GM19397 (cell line): ENCODE results near the gene HSD17B4.
"Not testable (repeated sequence)": the region's sequence is repeated elsewhere in the genome, so short reads cannot be mapped to it uniquely, and the experiment has no call there.

ENCODE experiments used
- ATAC-seq: cut with Tn5 transposase; IDR thresholded peaks from one replicate; pipeline ENCODE4 v1.9.1; 2021; ENCODE audit warnings: mild to moderate bottlenecking, moderate library complexity; ENCODE audit not compliant: unreplicated experiment

The HSD17B4 gene

GRCh38 chr5:119452373-119453039 is at the start of gene HSD17B4:
TSS of gene HSD17B4 (plus strand) at chr5:119452497. CDS start at chr5:119452576, 79 bp downstream.
- peak; percentile 98 for ATAC-seq

GRCh38 chr5:119402555-119402954 is 49.7 kb upstream of the HSD17B4 start:
- ATAC-seq, result no peak

DNA sequence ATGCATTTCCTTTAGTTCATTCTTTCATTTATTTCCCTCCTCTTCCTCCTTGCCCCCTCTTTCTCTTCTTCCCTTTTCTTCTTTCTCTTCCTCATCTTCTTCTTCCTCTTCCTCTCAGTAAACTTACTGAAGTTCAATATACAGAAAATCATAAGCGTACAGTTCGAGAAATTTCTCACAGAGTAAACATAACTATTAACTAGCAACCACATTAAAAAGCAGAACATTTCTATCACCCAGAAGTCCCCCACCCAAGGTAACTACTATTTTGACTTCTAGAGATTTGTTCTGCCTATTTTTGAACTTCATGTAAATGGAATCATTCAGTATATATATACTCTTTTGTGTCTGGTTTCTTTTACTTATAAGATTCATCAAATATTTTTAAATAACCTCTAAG is 48.3 kb upstream of the HSD17B4 start:
- ATAC-seq, result no peak

DNA sequence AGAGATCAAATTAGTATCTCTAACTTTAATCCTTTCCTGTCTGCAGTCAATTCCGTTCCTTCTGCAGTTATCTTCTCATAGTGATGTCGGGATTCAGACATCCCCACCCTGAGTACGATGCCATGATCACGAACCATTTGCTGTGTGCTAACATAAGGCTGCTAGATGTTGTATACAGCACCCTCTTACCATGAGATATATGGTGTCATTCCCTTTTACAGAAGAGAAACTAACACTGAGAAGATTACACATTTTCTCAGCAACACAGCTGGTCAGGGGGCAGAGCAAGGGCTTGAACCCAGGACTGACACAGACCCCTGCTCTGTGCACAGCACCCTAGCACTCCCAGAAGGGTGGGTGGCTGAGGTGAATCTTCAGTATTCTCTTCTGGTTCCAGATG is 46.9 kb upstream of the HSD17B4 start:
- ATAC-seq, result no peak

DNA sequence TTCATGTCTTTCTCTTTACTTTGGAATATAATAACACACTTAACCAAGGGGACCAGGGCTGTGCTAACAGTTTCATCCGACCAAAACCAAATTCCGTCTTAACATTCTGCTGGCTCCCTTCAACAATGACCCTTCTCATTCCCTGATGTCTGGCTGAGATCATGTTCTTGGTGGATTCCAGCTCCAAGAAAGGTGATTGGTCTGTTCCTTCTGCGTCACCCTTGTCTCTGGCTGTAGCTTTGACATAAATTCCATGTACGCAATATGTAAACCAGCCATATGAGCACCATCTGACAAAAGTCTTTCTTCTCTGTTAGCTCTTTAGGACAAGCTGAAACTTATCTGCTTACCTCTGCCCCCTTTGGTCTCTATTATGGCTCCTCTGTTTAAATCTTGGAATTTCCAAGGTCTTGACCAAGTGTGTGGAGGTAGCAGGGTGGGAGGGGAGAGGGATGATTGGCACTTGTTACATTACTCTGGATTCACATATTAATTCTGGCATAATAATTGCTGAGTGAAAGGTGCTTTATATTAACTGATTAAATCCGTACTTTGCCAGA is 45.7 kb upstream of the HSD17B4 start:
- no peak for ATAC-seq

DNA sequence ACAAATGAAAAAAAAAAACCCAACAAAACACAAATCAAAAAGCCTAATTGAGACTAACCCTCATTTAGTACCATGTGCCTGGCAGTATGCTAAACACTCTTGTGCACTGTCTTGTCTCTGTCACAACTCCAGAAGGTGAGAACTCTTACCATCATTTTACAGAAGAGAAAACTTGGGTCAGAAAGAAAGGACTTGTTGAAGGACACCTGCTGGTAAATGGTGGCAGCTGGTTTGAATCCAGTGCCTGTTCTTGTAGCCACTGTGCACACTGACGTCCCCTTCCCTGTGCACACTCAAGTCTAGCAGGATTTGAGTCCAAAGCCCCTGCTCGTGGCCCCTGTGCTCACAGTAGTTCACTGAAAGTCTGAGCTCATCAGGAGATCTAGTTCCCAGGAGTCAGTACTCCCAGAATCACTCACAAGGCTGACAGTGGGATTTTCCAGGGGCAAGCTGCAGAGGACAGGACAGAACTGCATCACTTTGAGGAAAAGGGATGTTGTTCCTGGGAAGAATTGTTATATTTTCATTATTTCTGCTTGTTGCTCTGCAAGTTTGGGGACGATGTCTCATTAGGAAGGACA is 43.0 kb upstream of the HSD17B4 start:
- ATAC-seq, result no peak

DNA sequence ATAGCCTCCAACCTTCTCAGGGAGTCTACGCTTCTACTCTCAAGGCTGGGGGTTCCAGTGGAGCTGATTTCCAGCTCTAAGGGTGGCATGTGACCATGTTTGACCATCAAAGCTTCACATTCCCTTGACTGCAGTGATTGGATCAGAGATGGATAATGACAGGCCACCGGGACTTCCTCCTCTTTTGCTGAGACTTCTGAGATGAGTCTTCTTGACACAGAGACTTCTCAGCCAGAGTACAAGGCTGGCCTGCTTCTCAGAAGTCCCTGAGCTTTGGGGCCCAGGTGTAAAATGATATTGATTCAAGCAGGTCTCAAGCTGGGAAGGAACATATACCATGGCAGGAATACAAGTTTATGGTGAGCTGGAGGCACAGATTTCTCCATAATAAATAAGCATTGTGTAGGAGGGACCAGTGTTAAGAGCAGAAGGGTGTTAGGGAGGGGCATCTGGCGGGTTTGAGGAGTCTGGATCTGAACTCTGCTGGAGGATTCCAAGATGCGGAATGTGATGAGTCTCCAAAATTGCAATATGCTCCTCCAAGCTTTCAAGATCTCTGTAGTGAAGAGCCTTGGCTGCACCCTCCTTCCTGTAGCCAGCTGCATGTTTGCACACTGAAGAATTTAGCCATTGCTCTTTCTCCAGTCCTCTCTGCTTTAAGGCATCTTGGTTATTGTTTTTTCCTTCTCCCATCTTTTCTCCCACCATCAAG is 41.7 kb upstream of the HSD17B4 start:
- ATAC-seq, result no peak

- ATAC-seq, result peak; percentile 68
Measured at GRCh38 chr5:119411361-119412278, 40.7 kb upstream of the HSD17B4 start.

DNA sequence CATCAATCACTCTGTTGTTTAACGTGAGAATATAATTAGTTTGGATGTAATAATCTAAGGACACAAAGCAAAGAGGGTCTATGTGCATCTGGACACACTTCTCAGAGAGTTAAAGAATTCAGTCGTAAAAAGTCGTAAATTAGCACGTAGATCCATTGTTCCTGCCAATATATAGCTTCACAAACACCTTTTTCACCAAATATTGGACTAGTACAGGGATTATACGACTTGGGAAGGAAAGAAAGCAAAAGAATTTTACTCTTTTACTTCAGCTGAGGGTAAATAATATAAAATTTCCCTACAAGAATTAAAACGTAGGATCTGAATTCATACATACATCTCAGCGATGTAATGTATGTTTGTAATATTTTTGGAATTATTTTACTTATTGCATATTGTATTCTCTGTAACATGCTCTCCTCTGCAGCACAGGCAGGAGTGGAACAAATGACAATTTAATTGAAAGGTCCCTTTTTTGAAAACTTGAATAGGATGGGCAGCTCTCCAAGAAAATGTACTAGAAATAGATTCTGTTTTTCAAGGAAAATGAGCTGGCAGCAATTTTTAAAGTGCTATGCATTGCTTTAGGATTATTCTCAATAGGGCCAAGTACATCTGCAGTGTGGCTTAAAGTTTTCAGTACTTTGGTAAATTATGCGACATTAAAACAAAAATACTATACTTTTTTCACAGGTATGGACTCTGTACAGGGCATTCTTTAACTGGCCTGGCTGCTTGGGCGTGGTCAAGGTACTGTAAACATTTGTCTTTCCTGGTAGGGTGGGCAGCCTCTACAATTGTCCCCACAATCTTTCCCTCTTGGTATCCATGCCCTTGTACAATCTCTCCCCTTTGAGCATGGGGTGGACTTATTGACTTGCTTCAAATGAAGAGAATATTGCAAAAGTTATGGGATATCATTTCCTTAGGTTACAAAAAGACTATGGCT is 39.7 kb upstream of the HSD17B4 start:
- ATAC-seq, result no peak

GRCh38 chr5:119414124-119414734 is 38.1 kb upstream of the HSD17B4 start:
- ATAC-seq, result peak; percentile 32

DNA sequence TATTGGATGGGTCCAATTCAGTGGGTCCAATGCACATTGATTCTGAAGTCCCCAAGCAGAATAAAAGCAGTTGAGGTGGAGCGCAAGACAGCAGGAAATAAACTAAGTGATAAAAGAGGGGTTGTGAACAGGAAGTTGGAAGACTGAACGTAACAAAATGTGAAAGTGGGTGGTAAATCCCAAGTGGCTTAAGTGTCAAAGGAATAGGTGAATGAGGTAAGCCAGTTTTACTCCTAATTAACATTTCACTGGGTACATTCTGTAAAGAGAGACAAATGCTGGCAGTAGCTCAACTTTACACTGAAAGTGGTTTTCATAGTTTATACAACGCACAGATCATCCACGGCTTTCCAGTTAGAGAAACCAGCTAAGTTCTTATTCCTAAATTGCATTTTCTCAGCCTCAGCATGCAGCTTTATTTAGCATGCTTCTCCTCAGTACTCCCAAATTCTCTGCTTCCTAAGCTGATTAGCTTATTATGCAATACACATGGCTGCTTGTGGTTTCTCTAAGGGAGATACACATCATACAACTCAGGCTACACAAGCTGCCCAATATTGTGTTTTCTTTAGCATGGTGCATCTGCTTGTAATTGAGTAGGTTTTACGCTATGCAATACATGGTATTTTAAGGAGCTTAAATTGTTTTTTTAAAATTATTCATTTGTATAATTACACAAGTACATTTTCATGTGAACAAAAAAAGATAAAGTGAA is 34.2 kb upstream of the HSD17B4 start:
- no peak for ATAC-seq

DNA sequence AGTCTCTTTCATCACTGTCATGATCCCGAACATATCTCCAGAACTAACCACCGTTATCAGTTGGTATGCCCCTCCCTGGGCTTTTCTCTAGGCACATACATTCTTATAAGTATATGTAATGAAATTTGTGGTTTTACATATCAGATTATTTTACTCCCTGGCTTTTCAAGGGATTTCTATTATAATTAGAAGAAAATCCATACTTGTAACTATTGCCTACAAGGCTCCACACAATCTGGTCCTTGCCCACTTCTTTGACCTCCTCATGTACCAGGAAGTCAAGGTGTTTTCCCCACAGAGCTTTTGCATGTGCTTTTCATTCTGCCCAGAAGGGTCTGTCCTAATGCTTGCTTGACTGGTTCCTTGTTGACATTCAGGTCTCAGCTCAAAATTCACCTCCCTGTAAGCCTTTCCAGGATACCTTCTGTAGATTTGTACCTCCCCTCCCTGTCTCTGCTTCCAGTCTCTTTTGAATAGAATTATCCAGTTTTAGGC is 33.6 kb upstream of the HSD17B4 start:
- peak; percentile 70 for ATAC-seq

DNA sequence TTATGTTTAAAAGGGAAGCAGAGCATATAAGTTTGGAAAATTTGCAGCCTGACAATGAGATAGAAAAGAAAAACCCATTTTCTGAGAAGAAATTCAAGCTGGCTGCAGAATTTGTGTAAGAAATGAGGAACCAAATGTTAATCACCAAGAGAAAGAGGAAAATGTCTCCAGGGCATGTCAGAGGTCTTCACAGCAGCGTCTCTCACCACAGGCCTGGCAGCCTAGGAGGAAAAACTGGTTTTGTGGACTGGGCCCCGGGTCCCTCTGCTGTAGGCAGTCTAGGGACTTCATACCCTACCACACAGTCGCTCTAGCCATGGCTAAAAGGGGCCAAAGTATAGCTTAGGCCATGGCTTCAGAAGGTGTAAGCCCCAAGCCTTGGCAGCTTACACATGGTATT is 32.1 kb upstream of the HSD17B4 start:
- no peak for ATAC-seq

DNA sequence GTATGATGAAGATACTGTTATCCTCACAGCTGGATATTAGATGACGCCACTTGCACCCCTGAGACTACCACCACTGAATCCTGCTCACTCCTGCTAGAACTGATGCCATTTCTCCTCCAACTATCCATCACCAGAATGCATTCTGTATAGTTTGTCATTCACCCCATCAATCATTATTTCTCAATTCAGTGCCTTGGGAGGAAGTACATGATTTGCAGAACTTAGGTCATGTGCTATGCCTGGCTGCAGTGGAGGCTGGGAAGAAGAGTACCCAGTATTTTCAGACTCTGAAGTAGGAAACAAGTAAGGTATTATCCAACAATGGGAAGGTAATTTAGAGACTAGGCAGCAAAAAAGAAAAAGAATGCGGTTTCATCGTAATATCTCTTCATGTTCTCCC is 26.2 kb upstream of the HSD17B4 start:
- ATAC-seq, result no peak

DNA sequence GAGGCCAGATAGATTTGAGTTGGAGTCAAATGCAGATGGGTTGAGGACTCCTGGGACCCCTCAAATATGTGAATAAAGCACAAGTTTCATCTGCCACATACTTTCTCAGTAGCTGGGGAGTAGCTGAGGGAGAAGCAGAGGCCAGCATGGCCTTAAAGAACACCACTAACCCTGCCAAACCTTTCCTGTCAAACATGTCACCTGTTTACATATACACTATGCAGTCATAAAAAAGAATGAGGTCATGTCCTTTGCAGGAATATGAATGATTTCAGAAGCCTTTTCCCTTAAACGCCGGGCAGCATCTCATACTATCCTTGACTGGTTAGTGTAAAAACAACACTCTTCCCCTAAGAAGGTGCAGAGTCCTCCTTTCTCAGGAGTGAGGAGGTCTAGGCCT is 25.2 kb upstream of the HSD17B4 start:
- no peak for ATAC-seq

GRCh38 chr5:119427596-119427995 is 24.7 kb upstream of the HSD17B4 start:
- not testable (repeated sequence) for ATAC-seq

- ATAC-seq, result not testable (repeated sequence)
Measured at GRCh38 chr5:119428166-119428565, 24.1 kb upstream of the HSD17B4 start.

- ATAC-seq, result not testable (repeated sequence)
Measured at GRCh38 chr5:119428574-119428973, 23.7 kb upstream of the HSD17B4 start.
